CD4-positive, alpha-beta T cell (primary cell): Measurements from ENCODE around the gene PTBP3. TPM values are rescaled to one million over a fixed set of nuclear protein-coding genes. Genes with fewer than 3 reads are reported as not detected.

Source experiments
- ATAC-seq: fragments of 200-7000 bp; cut with Tn5 transposase; one replicate; pipeline ENCODE4 v1.10.0; 2022; ENCODE audit warnings: mild to moderate bottlenecking; ENCODE audit not compliant: poor library complexity
- CTCF ChIA-PET: fragments of 350-600 bp; sonication (Branson Sonifier 250); formaldehyde crosslinking; loops from one replicate; lab custom pipeline; 2021; ENCODE audit warnings: antibody characterized with exemption, inconsistent platforms; lab: Charles Lee
- POLR2A ChIA-PET: fragments of 350-600 bp; sonication (Branson Sonifier 250); formaldehyde crosslinking; loops from one replicate; lab custom pipeline; 2021; ENCODE audit warnings: antibody characterized with exemption, inconsistent platforms; lab: Charles Lee
- DNase-seq, 14 experiments: peaks; one replicate each; pipeline ENCODE4 v3.0.0-alpha.2; 2013 to 2020; ENCODE audit warnings: mixed read lengths in 2 of 14
- H3K27ac ChIP-seq, 2 donors: one replicate each; pipeline versions ENCODE4 v1.5.1 to v1.7.0; 2013; ENCODE audit warnings: low read length in 2 of 2, low read depth in 1 of 2, mild to moderate bottlenecking in 1 of 2
- H3K27me3 ChIP-seq, 2 experiments: 1 replicate in 1 of 2; 2 replicates in 1 of 2; pipeline versions ENCODE4 v1.6.1 to v1.7.0; 2013; ENCODE audit warnings: low read length in 2 of 2, control low read depth in 1 of 2, mild to moderate bottlenecking in 1 of 2, moderate library complexity in 1 of 2; ENCODE audit not compliant: insufficient read depth in 2 of 2, control insufficient read depth in 1 of 2
- H3K36me3 ChIP-seq: one replicate; pipeline ENCODE4 v1.6.1; 2013; ENCODE audit warnings: low read length, control low read depth; ENCODE audit not compliant: insufficient read depth
- H3K4me1 ChIP-seq: one replicate; pipeline ENCODE4 v1.6.1; 2013; ENCODE audit warnings: low read length, control low read depth; ENCODE audit not compliant: insufficient read depth
- H3K4me3 ChIP-seq: one replicate; pipeline ENCODE4 v1.5.1; 2013; ENCODE audit warnings: mild to moderate bottlenecking, low read length, moderate library complexity
- H3K9me3 ChIP-seq, 2 experiments: 1 replicate in 1 of 2; 2 replicates in 1 of 2; pipeline versions ENCODE4 v1.6.1 to v1.7.0; 2013; ENCODE audit warnings: low read length in 2 of 2, mild to moderate bottlenecking in 2 of 2, control low read depth in 1 of 2, moderate library complexity in 1 of 2; ENCODE audit not compliant: control insufficient read depth in 1 of 2, insufficient read depth in 1 of 2
- H3K27ac Mint-ChIP-seq: one replicate; pipeline ENCODE4 v1.8.0; 2020; ENCODE audit warnings: mixed read lengths
- H3K27me3 Mint-ChIP-seq: one replicate; pipeline ENCODE4 v1.8.0; 2021; ENCODE audit warnings: mixed read lengths
- H3K36me3 Mint-ChIP-seq: one replicate; pipeline ENCODE4 v1.8.0; 2021; ENCODE audit warnings: low read depth, mixed read lengths
- H3K4me1 Mint-ChIP-seq: one replicate; pipeline ENCODE4 v1.8.0; 2021; ENCODE audit warnings: low read depth, mixed read lengths
- H3K4me3 Mint-ChIP-seq: one replicate; pipeline ENCODE4 v1.8.0; 2020; ENCODE audit warnings: mild to moderate bottlenecking, mixed read lengths
- H3K9me3 Mint-ChIP-seq: one replicate; pipeline ENCODE4 v1.8.0; 2020; ENCODE audit warnings: mixed read lengths
- CTCF ChIP-seq: fragments of 200-600 bp; IDR thresholded peaks from one replicate; pipeline ENCODE4 v1.8.0; 2022; ENCODE audit warnings: antibody characterized with exemption, mild to moderate bottlenecking
- intact Hi-C, 2 experiments: fragments of 100-400 bp; cut with DNase I in 1 of 2; cut with micrococcal nuclease in 1 of 2; formaldehyde crosslinking; loops; one replicate each; pipeline versions ENCODE4 v1.15.1 to v1.9.0; 2023 to 2025; cut with DNase I, micrococcal nuclease
- total RNA-seq, 174 experiments: library from RNA in 2 of 174; stranded (reverse) in 2 of 174; gene quantifications; one replicate each; pipeline ENCODE4 v1.2.3 and lab custom pipeline; 2021 to 2026

The PTBP3 gene
- total RNA-seq, 2 experiments from 2014 or later = 100.0 to 110 TPM

GRCh38 chr9:112188884-112189283 is 144.5 kb downstream of the PTBP3 start:
- no peak overlapping the region for H3K27ac ChIP-seq
- H3K27me3 Mint-ChIP-seq = no peaks in the 10 kb centered on the region
- no peak overlapping the region for H3K4me3 ChIP-seq
- H3K27ac Mint-ChIP-seq = no peak overlapping the region
- ChIA-PET CTCF (interaction anchor here (0.7 kb wide), 1 partner anchor 124 kb away, joined by 3 read pairs; no protein-coding TSS in a partner anchor), POLR2A (interaction anchor here (1.1 kb wide), 1 partner anchor 30 kb away, joined by 3 read pairs; no protein-coding TSS in a partner anchor)
- peaks cover 3% of the 10 kb centered on the region for H3K9me3 Mint-ChIP-seq
- H3K36me3 Mint-ChIP-seq = no peaks in the 10 kb centered on the region
- no peaks in the 10 kb centered on the region for H3K4me1 ChIP-seq
- no peak for TF ChIP-seq CTCF
- H3K36me3 ChIP-seq = no peaks in the 10 kb centered on the region
- DNase-seq = no peak
- H3K27me3 ChIP-seq = no peaks in the 10 kb centered on the region
- ATAC-seq = no peak
- peaks cover 7% of the 10 kb centered on the region for H3K4me1 Mint-ChIP-seq
- intact Hi-C loops = no loop called here
- no peak overlapping the region for H3K4me3 Mint-ChIP-seq
- H3K9me3 ChIP-seq = peaks cover 0 to 9% of the 10 kb centered on the region in 2 experiments

- H3K4me3 Mint-ChIP-seq = no peak overlapping the region
- Histone ChIP-seq H3K27ac (no peak overlapping the region), H3K4me1 (no peaks in the 10 kb centered on the region), H3K36me3 (no peaks in the 10 kb centered on the region), H3K9me3 (peaks cover 0 to 13% of the 10 kb centered on the region in 2 experiments), H3K27me3 (no peaks in the 10 kb centered on the region), H3K4me3 (no peak overlapping the region)
- DNase-seq = no peak
- H3K36me3 Mint-ChIP-seq = no peaks in the 10 kb centered on the region
- TF ChIP-seq CTCF = no peak
- ATAC-seq = no peak
- intact Hi-C loops = no loop called here
- ChIA-PET POLR2A (interaction anchor here (1.3 kb wide), 1 partner anchor 11 kb away, joined by 3 read pairs; no protein-coding TSS in a partner anchor), CTCF (no interaction called here)
- peaks cover 11% of the 10 kb centered on the region for H3K4me1 Mint-ChIP-seq
- no peaks in the 10 kb centered on the region for H3K27me3 Mint-ChIP-seq
- peaks cover 7% of the 10 kb centered on the region for H3K9me3 Mint-ChIP-seq
- H3K27ac Mint-ChIP-seq = no peak overlapping the region
Observed at GRCh38 chr9:112187404-112187803, 146.0 kb downstream of the PTBP3 start.

GRCh38 chr9:112186695-112187094 is 146.7 kb downstream of the PTBP3 start:
- Histone ChIP-seq H3K27me3 (no peaks in the 10 kb centered on the region), H3K4me3 (no peak overlapping the region), H3K36me3 (no peaks in the 10 kb centered on the region), H3K27ac (no peak overlapping the region), H3K4me1 (no peaks in the 10 kb centered on the region), H3K9me3 (peaks cover 0 to 13% of the 10 kb centered on the region in 2 experiments)
- DNase-seq = no peak
- POLR2A ChIA-PET = no interaction called here
- CTCF ChIA-PET = no interaction called here
- no peak for TF ChIP-seq CTCF
- Mint-ChIP-seq H3K36me3 (no peaks in the 10 kb centered on the region), H3K9me3 (peaks cover 4% of the 10 kb centered on the region), H3K27me3 (no peaks in the 10 kb centered on the region), H3K27ac (no peak overlapping the region), H3K4me1 (peaks cover 13% of the 10 kb centered on the region), H3K4me3 (no peak overlapping the region)
- ATAC-seq = no peak
- intact Hi-C loops = no loop called here
